Measurements from ENCODE around the gene PPP1R27.
"Not testable (repeated sequence)": the region's sequence is repeated elsewhere in the genome, so short reads cannot be mapped to it uniquely, and the experiment has no call there.

PPP1R27 gene

GRCh38 chr17:81840826-81841778, 6.3 kb upstream of the PPP1R27 start:
- no peak for DNase-seq

- DNase-seq = not testable (repeated sequence)
These were observed 5.2 kb upstream of the PPP1R27 start for GRCh38 chr17:81840059-81840458.

- no peak for DNase-seq
These were observed 4.5 kb upstream of the PPP1R27 start for GRCh38 chr17:81839301-81839700.

- DNase-seq = no peak
These were observed 4.0 kb upstream of the PPP1R27 start for GRCh38 chr17:81838753-81839255.

GRCh38 chr17:81837641-81838040, 2.8 kb upstream of the PPP1R27 start:
- DNase-seq = no peak

- DNase-seq = no peak
These were observed 674 bp downstream of the PPP1R27 start for GRCh38 chr17:81833921-81834830.

GRCh38 chr17:81833160-81833920, 1.5 kb downstream of the PPP1R27 start, which contains the start of gene MCRIP1:
Gene MCRIP1, minus strand, starts transcription at chr17:81833291. Its CDS starts 8,785 bp downstream, at chr17:81824506.
- peak; percentile 94 for DNase-seq

- DNase-seq = no peak
These were observed 2.2 kb downstream of the PPP1R27 start for GRCh38 chr17:81832608-81833159.

GRCh38 chr17:81831957-81832607, 2.8 kb downstream of the PPP1R27 start:
- DNase-seq = peak; percentile 48

- DNase-seq = no peak
These were observed 3.3 kb downstream of the PPP1R27 start for GRCh38 chr17:81831563-81831956.

- DNase-seq = no peak
These were observed 5.0 kb downstream of the PPP1R27 start for GRCh38 chr17:81829858-81830257.

GRCh38 chr17:81828656-81829055, 6.2 kb downstream of the PPP1R27 start:
- no peak for DNase-seq

GRCh38 chr17:81825841-81826466, 8.9 kb downstream of the PPP1R27 start:
- DNase-seq = no peak

GRCh38 chr17:81824595-81824994, 10.3 kb downstream of the PPP1R27 start:
- DNase-seq = no peak

GRCh38 chr17:81823820-81824550, 10.9 kb downstream of the PPP1R27 start:
- no peak for DNase-seq

- no peak for DNase-seq
These were observed 11.6 kb downstream of the PPP1R27 start for GRCh38 chr17:81822996-81823819.

GRCh38 chr17:81822312-81822637, 12.6 kb downstream of the PPP1R27 start:
- DNase-seq = no peak

- DNase-seq = no peak
These were observed 13.1 kb downstream of the PPP1R27 start for GRCh38 chr17:81821603-81822311.

- DNase-seq = no peak
These were observed 13.7 kb downstream of the PPP1R27 start for GRCh38 chr17:81821147-81821546.
